Measurements from ENCODE around the gene TMC3. TPM values are rescaled to one million over a fixed set of nuclear protein-coding genes. Genes with fewer than 3 reads are reported as not detected.
A peak's percentile ranks its signal among the peaks of the same experiment; 100 is the strongest.

TMC3 gene
- polyA plus RNA-seq, 1 donor (not counting 4 experiments of a cell fraction or from before 2014, with no cell fraction given), result not detected

DNA sequence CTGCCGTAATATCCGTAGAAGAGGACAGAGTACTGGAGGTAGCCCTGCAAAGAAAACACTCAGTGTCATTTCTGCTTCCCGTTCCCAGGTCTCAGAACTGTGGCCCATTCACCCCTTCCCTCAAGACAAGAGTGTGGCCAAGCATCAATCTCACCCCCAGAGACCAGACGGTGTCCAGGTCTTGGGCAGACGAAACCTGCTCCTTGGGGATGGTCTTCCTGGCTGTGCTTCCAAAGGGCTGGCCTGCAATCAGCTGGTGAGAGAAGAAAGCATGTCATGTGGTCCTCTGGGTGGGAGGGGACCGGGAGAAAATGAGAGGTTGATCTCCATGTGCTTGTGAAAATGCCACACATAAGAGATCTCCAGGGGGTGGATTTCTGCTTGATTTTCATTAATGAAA lies 15.8 kb downstream of the TMC3 start:
- Histone ChIP-seq H3K36me3 (ENCODE audit: control insufficient read depth in 2 of 2, extremely low read depth in 1 of 2, insufficient read depth in 2 of 2, low read length in 2 of 2) (no peaks in the 10 kb centered on the region), H3K27me3 (ENCODE audit: control insufficient read depth, extremely low read depth, insufficient read depth, low read length) (peaks cover under 1% of the 10 kb centered on the region), H3K9ac (ENCODE audit: control insufficient read depth, extremely low read depth, insufficient read depth, low read length) (no peak overlapping the region), H3K27ac (ENCODE audit: control insufficient read depth, insufficient read depth, low read length) (no peak overlapping the region), H3K4me1 (ENCODE audit: control insufficient read depth, extremely low read depth, insufficient read depth, low read length) (no peaks in the 10 kb centered on the region), H2AFZ (ENCODE audit: control insufficient read depth, low read length) (no peak overlapping the region), H3K79me2 (ENCODE audit: control insufficient read depth, insufficient read depth, low read length) (no peaks in the 10 kb centered on the region), H3K9me3 (ENCODE audit: control insufficient read depth, low read depth, low read length) (no peaks in the 10 kb centered on the region), H4K20me1 (ENCODE audit: control insufficient read depth, extremely low read depth, insufficient read depth, low read length) (no peaks in the 10 kb centered on the region), H3K4me2 (ENCODE audit: control insufficient read depth, extremely low read depth, insufficient read depth, low read depth, low read length) (no peak overlapping the region), H3K9me1 (ENCODE audit: control insufficient read depth, extremely low read depth, insufficient read depth, low read length) (no peaks in the 10 kb centered on the region), H3K4me3 (ENCODE audit: control insufficient read depth in 2 of 3, extremely low read depth in 1 of 3, insufficient read depth in 2 of 3, low read depth in 1 of 3, low read length in 3 of 3) (no peak overlapping the region)
- TF ChIP-seq, protein P1, sequence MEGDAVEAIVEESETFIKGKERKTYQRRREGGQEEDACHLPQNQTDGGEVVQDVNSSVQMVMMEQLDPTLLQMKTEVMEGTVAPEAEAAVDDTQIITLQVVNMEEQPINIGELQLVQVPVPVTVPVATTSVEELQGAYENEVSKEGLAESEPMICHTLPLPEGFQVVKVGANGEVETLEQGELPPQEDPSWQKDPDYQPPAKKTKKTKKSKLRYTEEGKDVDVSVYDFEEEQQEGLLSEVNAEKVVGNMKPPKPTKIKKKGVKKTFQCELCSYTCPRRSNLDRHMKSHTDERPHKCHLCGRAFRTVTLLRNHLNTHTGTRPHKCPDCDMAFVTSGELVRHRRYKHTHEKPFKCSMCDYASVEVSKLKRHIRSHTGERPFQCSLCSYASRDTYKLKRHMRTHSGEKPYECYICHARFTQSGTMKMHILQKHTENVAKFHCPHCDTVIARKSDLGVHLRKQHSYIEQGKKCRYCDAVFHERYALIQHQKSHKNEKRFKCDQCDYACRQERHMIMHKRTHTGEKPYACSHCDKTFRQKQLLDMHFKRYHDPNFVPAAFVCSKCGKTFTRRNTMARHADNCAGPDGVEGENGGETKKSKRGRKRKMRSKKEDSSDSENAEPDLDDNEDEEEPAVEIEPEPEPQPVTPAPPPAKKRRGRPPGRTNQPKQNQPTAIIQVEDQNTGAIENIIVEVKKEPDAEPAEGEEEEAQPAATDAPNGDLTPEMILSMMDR (optimal IDR thresholded peaks at IDR 0.05 in 1 of 3, IDR thresholded peaks at IDR 0.05 in 1 of 3, conservative IDR thresholded peaks at IDR 0.05 in 1 of 3; ENCODE audit: extremely low read depth in 1 of 3, insufficient read depth in 2 of 3, low read length in 3 of 3), result no peak
- TF ChIP-seq EZH2 (IDR thresholded peaks at IDR 0.05; ENCODE audit: low read length), result no peak
- DNase-seq (ENCODE audit: low read depth, low spot score) (no peak), FAIRE-seq (no peak)
- dilution Hi-C loops (cut with MboI; ENCODE audit: extremely low pct_ligation_motif_present, low sequenced_read_pairs), result no loop called here

DNA sequence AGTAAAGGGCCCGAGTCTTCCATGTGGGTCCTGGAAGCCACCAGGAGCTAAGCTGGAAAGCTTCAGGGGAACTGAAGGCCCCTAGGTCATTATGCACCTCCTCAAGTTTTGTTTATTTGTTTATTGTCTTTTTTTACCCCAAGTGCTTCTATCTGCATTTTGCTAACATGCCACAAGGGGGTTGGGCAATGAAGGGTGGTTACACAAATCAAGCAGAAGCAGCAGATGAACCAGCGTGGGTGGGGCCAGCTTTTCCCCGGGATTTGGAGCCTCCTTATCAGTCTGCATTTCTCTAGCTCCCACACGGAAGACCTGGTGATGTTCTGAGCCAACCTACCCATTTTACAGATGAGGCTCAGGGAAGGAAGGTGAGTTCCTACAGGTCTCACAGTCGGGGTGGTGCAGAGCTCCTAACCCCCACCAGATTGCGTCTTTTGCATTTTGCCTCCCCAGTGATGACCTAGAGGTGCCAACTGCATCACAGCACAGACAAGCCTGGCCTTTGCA lies 16.8 kb downstream of the TMC3 start:
- H3K4me2 ChIP-seq (ENCODE audit: control insufficient read depth, extremely low read depth, insufficient read depth, low read depth, low read length), result no peak overlapping the region
- dilution Hi-C loops (cut with MboI; ENCODE audit: extremely low pct_ligation_motif_present, low sequenced_read_pairs), result no loop called here
- FAIRE-seq (no peak), DNase-seq (ENCODE audit: low read depth, low spot score) (no peak)
- no peaks in the 10 kb centered on the region for H3K27me3 ChIP-seq (ENCODE audit: control insufficient read depth, extremely low read depth, insufficient read depth, low read length)
- H3K4me1 ChIP-seq (ENCODE audit: control insufficient read depth, extremely low read depth, insufficient read depth, low read length), result no peaks in the 10 kb centered on the region
- H3K9me1 ChIP-seq (ENCODE audit: control insufficient read depth, extremely low read depth, insufficient read depth, low read length), result no peaks in the 10 kb centered on the region
- H3K79me2 ChIP-seq (ENCODE audit: control insufficient read depth, insufficient read depth, low read length), result no peaks in the 10 kb centered on the region
- no peaks in the 10 kb centered on the region for H3K9me3 ChIP-seq (ENCODE audit: control insufficient read depth, low read depth, low read length)
- no peak overlapping the region for H3K4me3 ChIP-seq (ENCODE audit: control insufficient read depth in 2 of 3, extremely low read depth in 1 of 3, insufficient read depth in 2 of 3, low read depth in 1 of 3, low read length in 3 of 3)
- H2AFZ ChIP-seq (ENCODE audit: control insufficient read depth, low read length), result no peak overlapping the region
- H4K20me1 ChIP-seq (ENCODE audit: control insufficient read depth, extremely low read depth, insufficient read depth, low read length), result no peaks in the 10 kb centered on the region
- H3K27ac ChIP-seq (ENCODE audit: control insufficient read depth, insufficient read depth, low read length), result no peak overlapping the region
- H3K36me3 ChIP-seq (ENCODE audit: control insufficient read depth in 2 of 2, extremely low read depth in 1 of 2, insufficient read depth in 2 of 2, low read length in 2 of 2), result no peaks in the 10 kb centered on the region
- no peak overlapping the region for H3K9ac ChIP-seq (ENCODE audit: control insufficient read depth, extremely low read depth, insufficient read depth, low read length)
- TF ChIP-seq EZH2 (IDR thresholded peaks at IDR 0.05; ENCODE audit: low read length), result no peak
- TF ChIP-seq, protein P1 (optimal IDR thresholded peaks at IDR 0.05 in 1 of 3, IDR thresholded peaks at IDR 0.05 in 1 of 3, conservative IDR thresholded peaks at IDR 0.05 in 1 of 3; ENCODE audit: extremely low read depth in 1 of 3, insufficient read depth in 2 of 3, low read length in 3 of 3), result peak in 1 of 3 experiments; percentile 15

Data from keratinocyte (primary cell).